ENCODE measurements around the gene NFATC2IP. TPM values are rescaled to one million over a fixed set of nuclear protein-coding genes. Genes with fewer than 3 reads are reported as not detected.

NFATC2IP gene
- total and polyA plus RNA-seq, 2 of the 13 experiments (the other 11 are each of a cell fraction or from before 2014, with no cell fraction given): 32.1 to 48.5 TPM

DNA sequence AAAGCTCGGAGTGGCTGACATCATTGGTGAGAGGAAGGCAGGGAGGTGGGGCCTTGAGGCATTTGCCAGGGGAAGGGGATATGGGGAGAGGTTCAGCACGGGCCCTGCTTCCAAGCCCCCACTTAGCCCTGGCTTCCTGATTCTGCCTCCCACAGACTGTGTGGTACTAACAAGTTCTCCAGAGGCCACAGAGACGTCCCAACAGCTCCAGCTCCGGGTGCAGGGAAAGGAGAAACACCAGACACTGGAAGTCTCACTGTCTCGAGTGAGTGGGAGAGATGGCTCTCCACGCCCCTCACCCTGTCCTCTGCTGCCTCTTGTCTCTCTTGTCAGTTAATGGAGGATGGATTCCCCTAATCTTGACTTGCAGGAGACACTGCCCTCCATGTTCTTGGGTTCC lies 8.1 kb downstream of the NFATC2IP start:
- Histone ChIP-seq H3K9ac (ENCODE audit: insufficient read depth, low read depth, low read length) (no peak overlapping the region), H2AFZ (ENCODE audit: low read length) (no peak overlapping the region), H3K79me2 (ENCODE audit: insufficient read depth, low read length) (no peaks in the 10 kb centered on the region), H3K4me1 (ENCODE audit: insufficient read depth, low read length) (no peaks in the 10 kb centered on the region), H3K4me2 (ENCODE audit: low read depth, low read length) (no peak overlapping the region), H3K27me3 (ENCODE audit: control insufficient read depth in 1 of 2, insufficient read depth in 2 of 2, low read length in 2 of 2) (no peaks in the 10 kb centered on the region), H3K36me3 (replicated peaks in 1 of 2; ENCODE audit: control insufficient read depth in 1 of 2, insufficient read depth in 2 of 2, low read length in 2 of 2) (peaks cover 36 to 74% of the 10 kb centered on the region in 2 experiments), H3K9me3 (ENCODE audit: low read length) (no peaks in the 10 kb centered on the region), H3K4me3 (replicated peaks in 1 of 3; ENCODE audit: insufficient read depth in 1 of 3, low read depth in 2 of 3, low read length in 3 of 3) (no peak overlapping the region), H3K27ac (ENCODE audit: extremely low read length, insufficient read depth, low read length) (no peak overlapping the region), H4K20me1 (ENCODE audit: insufficient read depth, low read length) (no peaks in the 10 kb centered on the region)
- intact Hi-C loops (cut with micrococcal nuclease; ENCODE audit: unreplicated experiment) (no loop called here), in situ Hi-C loops (cut with HindIII; ENCODE audit: extremely low pct_ligation_motif_present, low pct_unique_long_range_greater_than_20kb) (no loop called here)
- TF ChIP-seq POLR2A (IDR thresholded peaks at IDR 0.05; ENCODE audit: insufficient read depth in 1 of 2, low read depth in 2 of 2, low read length in 2 of 2) (0 out of 4 replicates have a peak, but pooled peaks of 1 of the 2 experiments have one; percentile 1), THYN1 (CRISPR knock-in tag; IDR thresholded peaks at IDR 0.05; ENCODE audit: borderline replicate concordance, low read depth) (no peak), CHCHD3 (CRISPR knock-in tag; IDR thresholded peaks at IDR 0.05) (no peak)
- no TSS peak for BruUV-seq (replicated peaks)
- POLR2A ChIA-PET: interaction anchor here (1.2 kb wide), 1 partner anchor 15 kb away, joined by 4 read pairs; no protein-coding TSS in a partner anchor
- CTCF ChIA-PET (ENCODE audit: low intra/inter-chr PET ratio, low total read pairs): no interaction called here
- no peak for FAIRE-seq
- ATAC-seq: no peak
- no peak for DNase-seq (ENCODE audit: low spot score)
- 91% methylated on average over 6 of the region's 6 CpGs for WGBS (ENCODE audit: low lambda C conversion rate)

- ChIA-PET CTCF (ENCODE audit: low intra/inter-chr PET ratio, low total read pairs) (no interaction called here), POLR2A (no interaction called here)
- no peak for FAIRE-seq
- TF ChIP-seq KLF16 (CRISPR knock-in tag; IDR thresholded peaks at IDR 0.05): no peak
- TF ChIP-seq, protein P1, sequence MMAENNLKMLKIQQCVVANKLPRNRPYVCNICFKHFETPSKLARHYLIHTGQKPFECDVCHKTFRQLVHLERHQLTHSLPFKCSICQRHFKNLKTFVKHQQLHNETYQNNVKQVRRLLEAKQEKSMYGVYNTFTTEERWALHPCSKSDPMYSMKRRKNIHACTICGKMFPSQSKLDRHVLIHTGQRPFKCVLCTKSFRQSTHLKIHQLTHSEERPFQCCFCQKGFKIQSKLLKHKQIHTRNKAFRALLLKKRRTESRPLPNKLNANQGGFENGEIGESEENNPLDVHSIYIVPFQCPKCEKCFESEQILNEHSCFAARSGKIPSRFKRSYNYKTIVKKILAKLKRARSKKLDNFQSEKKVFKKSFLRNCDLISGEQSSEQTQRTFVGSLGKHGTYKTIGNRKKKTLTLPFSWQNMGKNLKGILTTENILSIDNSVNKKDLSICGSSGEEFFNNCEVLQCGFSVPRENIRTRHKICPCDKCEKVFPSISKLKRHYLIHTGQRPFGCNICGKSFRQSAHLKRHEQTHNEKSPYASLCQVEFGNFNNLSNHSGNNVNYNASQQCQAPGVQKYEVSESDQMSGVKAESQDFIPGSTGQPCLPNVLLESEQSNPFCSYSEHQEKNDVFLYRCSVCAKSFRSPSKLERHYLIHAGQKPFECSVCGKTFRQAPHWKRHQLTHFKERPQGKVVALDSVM (CRISPR knock-in tag; IDR thresholded peaks at IDR 0.05): no peak
- TF ChIP-seq FOXK2 (IDR thresholded peaks at IDR 0.05): no peak
- no peak for TF ChIP-seq ZNF280B (CRISPR knock-in tag; IDR thresholded peaks at IDR 0.05; ENCODE audit: borderline replicate concordance)
- TF ChIP-seq KDM6A (CRISPR knock-in tag; IDR thresholded peaks at IDR 0.05; ENCODE audit: low read depth): no peak
- no peak for TF ChIP-seq ZNF567 (CRISPR knock-in tag; IDR thresholded peaks at IDR 0.05; ENCODE audit: borderline replicate concordance)
- TF ChIP-seq REPIN1 (CRISPR knock-in tag; IDR thresholded peaks at IDR 0.05; ENCODE audit: borderline replicate concordance, low read depth): no peak
- TF ChIP-seq ZNF747 (CRISPR knock-in tag; IDR thresholded peaks at IDR 0.05; ENCODE audit: borderline replicate concordance): no peak
- no peak for TF ChIP-seq ARID2 (CRISPR knock-in tag; IDR thresholded peaks at IDR 0.05; ENCODE audit: borderline replicate concordance)
- no peak for TF ChIP-seq ZNF546 (CRISPR knock-in tag; conservative IDR thresholded peaks at IDR 0.05)
- no peak for TF ChIP-seq KLF13 (CRISPR knock-in tag; IDR thresholded peaks at IDR 0.05)
- no peak for TF ChIP-seq STAT5B (CRISPR knock-in tag; IDR thresholded peaks at IDR 0.05)
- no peak for TF ChIP-seq SP2 (CRISPR knock-in tag; IDR thresholded peaks at IDR 0.05)
- TF ChIP-seq CBFB (CRISPR knock-in tag; IDR thresholded peaks at IDR 0.05): no peak
- no peak for TF ChIP-seq ZNF776 (CRISPR knock-in tag; IDR thresholded peaks at IDR 0.05)
- Histone ChIP-seq H3K4me1 (ENCODE audit: insufficient read depth, low read length) (no peaks in the 10 kb centered on the region), H3K27me3 (ENCODE audit: control insufficient read depth in 1 of 2, insufficient read depth in 2 of 2, low read length in 2 of 2) (no peaks in the 10 kb centered on the region), H3K79me2 (ENCODE audit: insufficient read depth, low read length) (no peaks in the 10 kb centered on the region), H3K4me2 (ENCODE audit: low read depth, low read length) (no peak overlapping the region), H3K9ac (ENCODE audit: insufficient read depth, low read depth, low read length) (no peak overlapping the region), H2AFZ (ENCODE audit: low read length) (no peak overlapping the region), H3K4me3 (replicated peaks in 1 of 3; ENCODE audit: insufficient read depth in 1 of 3, low read depth in 2 of 3, low read length in 3 of 3) (no peak overlapping the region), H3K9me3 (ENCODE audit: low read length) (no peaks in the 10 kb centered on the region), H4K20me1 (ENCODE audit: insufficient read depth, low read length) (no peaks in the 10 kb centered on the region), H3K36me3 (replicated peaks in 1 of 2; ENCODE audit: control insufficient read depth in 1 of 2, insufficient read depth in 2 of 2, low read length in 2 of 2) (peaks cover 16 to 48% of the 10 kb centered on the region in 2 experiments), H3K27ac (ENCODE audit: extremely low read length, insufficient read depth, low read length) (no peak overlapping the region)
- intact Hi-C loops (cut with micrococcal nuclease; ENCODE audit: unreplicated experiment): no loop called here
- WGBS (ENCODE audit: low lambda C conversion rate): 96% methylated on average over 2 of the region's 3 CpGs
- ATAC-seq: no peak
- in situ Hi-C loops (cut with HindIII; ENCODE audit: extremely low pct_ligation_motif_present, low pct_unique_long_range_greater_than_20kb): no loop called here
- TSS peak; percentile 41 for BruUV-seq (replicated peaks)
- no peak for DNase-seq (ENCODE audit: low spot score)
Observed at GRCh38 chr16:28964072-28964471, 13.3 kb downstream of the NFATC2IP start.

Data from HepG2 (cell line).